Natural killer cell (primary cell): Measurements from ENCODE around the gene GSS. TPM values are rescaled to one million over a fixed set of nuclear protein-coding genes. Genes with fewer than 3 reads are reported as not detected.

ENCODE experiments used
- ATAC-seq, 3 donors: fragments of 150-1000 bp in 2 of 3; fragments of 200-7000 bp in 1 of 3; cut with Tn5 transposase; 1 replicate in 1 of 3; 2 replicates in 2 of 3; pipeline ENCODE4 v1.10.0; 2021; ENCODE audit warnings: mild to moderate bottlenecking in 2 of 3, moderate library complexity in 2 of 3
- DNase-seq, 2 donors: peaks; one replicate each; pipeline versions ENCODE4 v3.0.0 to v3.0.0-alpha.2; 2013 to 2021; ENCODE audit warnings: mixed read lengths in 1 of 2
- H3K27ac ChIP-seq: one replicate; pipeline ENCODE4 v1.5.1; 2013; ENCODE audit warnings: mild to moderate bottlenecking, low read length
- H3K27me3 ChIP-seq: one replicate; pipeline ENCODE4 v1.6.1; 2013; ENCODE audit warnings: low read length; ENCODE audit not compliant: control insufficient read depth, insufficient read depth
- H3K36me3 ChIP-seq: one replicate; pipeline ENCODE4 v1.6.1; 2013; ENCODE audit warnings: low read length; ENCODE audit not compliant: control insufficient read depth, insufficient read depth
- H3K4me1 ChIP-seq: one replicate; pipeline ENCODE4 v1.6.1; 2013; ENCODE audit warnings: low read length; ENCODE audit not compliant: control insufficient read depth, insufficient read depth
- H3K4me3 ChIP-seq: one replicate; pipeline ENCODE4 v1.5.1; 2013; ENCODE audit warnings: low read length
- H3K9me3 ChIP-seq: one replicate; pipeline ENCODE4 v1.6.1; 2013; ENCODE audit warnings: low read length; ENCODE audit not compliant: control insufficient read depth, insufficient read depth
- H3K27ac Mint-ChIP-seq, 2 donors: one replicate each; pipeline ENCODE4 v1.8.0; 2022; ENCODE audit warnings: mild to moderate bottlenecking in 2 of 2, mixed read lengths in 2 of 2, moderate library complexity in 1 of 2
- H3K27me3 Mint-ChIP-seq, 2 donors: one replicate each; pipeline ENCODE4 v1.8.0; 2022; ENCODE audit warnings: low read depth in 2 of 2, mixed read lengths in 2 of 2
- H3K36me3 Mint-ChIP-seq: one replicate; pipeline ENCODE4 v1.8.0; 2022; ENCODE audit warnings: mixed read lengths
- H3K4me1 Mint-ChIP-seq, 2 donors: one replicate each; pipeline ENCODE4 v1.8.0; 2022; ENCODE audit warnings: mixed read lengths in 2 of 2
- H3K4me3 Mint-ChIP-seq: one replicate; pipeline ENCODE4 v1.8.0; 2022; ENCODE audit warnings: mild to moderate bottlenecking, moderate library complexity, mixed read lengths
- H3K9me3 Mint-ChIP-seq, 2 donors: one replicate each; pipeline ENCODE4 v1.8.0; 2022; ENCODE audit warnings: mixed read lengths in 2 of 2
- WGBS: methylation state at CpG from one replicate; pipeline ENCODE4 v1.1.7; 2013; ENCODE audit warnings: missing lambda C conversion rate; ENCODE audit not compliant: insufficient coverage; 5-methylcytosine and 5-hydroxymethylcytosine counted together
- intact Hi-C: fragments of 100-400 bp; cut with micrococcal nuclease; formaldehyde crosslinking; loops from one replicate; pipeline ENCODE4 v1.14.2; 2022
- total RNA-seq, 4 donors: library from RNA; stranded (reverse); fragments of 120-200 nt in 1 of 4; gene quantifications; one replicate each; pipeline versions ENCODE4 v1.2.3 to v1.2.4, GENCODE V29; 2013 to 2022
- TF ChIP-seq, protein P1 (sequence below): fragments of 200-600 bp; IDR thresholded peaks from one replicate; pipeline ENCODE4 v1.8.0; 2022; ENCODE audit warnings: antibody characterized with exemption

The GSS gene
- total RNA-seq, 3 donors from 2014 or later (not counting 1 experiment from before 2014, with no cell fraction given), result 27.4 to 35.4 (median 30.3) TPM

DNA sequence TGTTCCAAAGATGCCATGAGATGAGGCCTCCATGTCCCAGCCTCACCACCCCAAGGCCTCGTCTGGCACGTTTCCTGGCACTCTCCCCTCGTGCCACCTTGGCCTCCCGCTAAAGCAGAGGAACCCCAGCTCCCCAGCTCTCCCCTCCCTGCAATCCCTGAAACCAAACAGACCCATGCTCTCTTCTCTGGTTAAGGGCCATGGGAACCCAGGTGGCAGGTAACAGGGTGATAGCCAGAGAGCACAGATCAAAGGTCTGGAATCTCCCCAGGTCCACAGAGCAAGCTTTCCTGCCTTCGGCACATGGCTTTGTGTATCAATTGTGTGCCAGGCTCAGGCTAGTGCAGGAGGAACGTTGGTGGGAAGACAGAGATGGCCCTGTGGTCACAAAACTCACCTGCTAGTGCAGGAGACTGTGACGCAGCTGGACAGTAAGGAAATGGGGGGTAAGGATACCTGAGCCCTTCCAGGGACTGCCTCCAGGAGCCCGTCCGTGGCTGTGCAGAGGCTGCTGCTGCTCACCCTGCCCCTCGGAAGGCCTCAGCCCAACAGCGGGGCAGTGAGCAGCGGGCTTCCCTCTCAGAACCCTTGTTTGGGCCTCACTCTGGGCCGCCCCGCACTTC lies 39.0 kb upstream of the GSS start:
- intact Hi-C loops, result no loop called here
- Histone ChIP-seq H3K36me3 (peaks cover 23% of the 10 kb centered on the region), H3K27ac (no peak overlapping the region), H3K9me3 (no peaks in the 10 kb centered on the region), H3K27me3 (no peaks in the 10 kb centered on the region), H3K4me3 (no peak overlapping the region), H3K4me1 (no peaks in the 10 kb centered on the region)
- Mint-ChIP-seq H3K36me3 (no peaks in the 10 kb centered on the region), H3K4me1 (peaks cover 9 to 12% of the 10 kb centered on the region in 2 donors), H3K27ac (no peak overlapping the region), H3K27me3 (no peaks in the 10 kb centered on the region), H3K4me3 (no peak overlapping the region), H3K9me3 (no peaks in the 10 kb centered on the region)
- 84% methylated on average over 14 of the region's 14 CpGs for WGBS
- no peak for DNase-seq
- TF ChIP-seq, protein P1, sequence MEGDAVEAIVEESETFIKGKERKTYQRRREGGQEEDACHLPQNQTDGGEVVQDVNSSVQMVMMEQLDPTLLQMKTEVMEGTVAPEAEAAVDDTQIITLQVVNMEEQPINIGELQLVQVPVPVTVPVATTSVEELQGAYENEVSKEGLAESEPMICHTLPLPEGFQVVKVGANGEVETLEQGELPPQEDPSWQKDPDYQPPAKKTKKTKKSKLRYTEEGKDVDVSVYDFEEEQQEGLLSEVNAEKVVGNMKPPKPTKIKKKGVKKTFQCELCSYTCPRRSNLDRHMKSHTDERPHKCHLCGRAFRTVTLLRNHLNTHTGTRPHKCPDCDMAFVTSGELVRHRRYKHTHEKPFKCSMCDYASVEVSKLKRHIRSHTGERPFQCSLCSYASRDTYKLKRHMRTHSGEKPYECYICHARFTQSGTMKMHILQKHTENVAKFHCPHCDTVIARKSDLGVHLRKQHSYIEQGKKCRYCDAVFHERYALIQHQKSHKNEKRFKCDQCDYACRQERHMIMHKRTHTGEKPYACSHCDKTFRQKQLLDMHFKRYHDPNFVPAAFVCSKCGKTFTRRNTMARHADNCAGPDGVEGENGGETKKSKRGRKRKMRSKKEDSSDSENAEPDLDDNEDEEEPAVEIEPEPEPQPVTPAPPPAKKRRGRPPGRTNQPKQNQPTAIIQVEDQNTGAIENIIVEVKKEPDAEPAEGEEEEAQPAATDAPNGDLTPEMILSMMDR, result no peak
- no peak for ATAC-seq

DNA sequence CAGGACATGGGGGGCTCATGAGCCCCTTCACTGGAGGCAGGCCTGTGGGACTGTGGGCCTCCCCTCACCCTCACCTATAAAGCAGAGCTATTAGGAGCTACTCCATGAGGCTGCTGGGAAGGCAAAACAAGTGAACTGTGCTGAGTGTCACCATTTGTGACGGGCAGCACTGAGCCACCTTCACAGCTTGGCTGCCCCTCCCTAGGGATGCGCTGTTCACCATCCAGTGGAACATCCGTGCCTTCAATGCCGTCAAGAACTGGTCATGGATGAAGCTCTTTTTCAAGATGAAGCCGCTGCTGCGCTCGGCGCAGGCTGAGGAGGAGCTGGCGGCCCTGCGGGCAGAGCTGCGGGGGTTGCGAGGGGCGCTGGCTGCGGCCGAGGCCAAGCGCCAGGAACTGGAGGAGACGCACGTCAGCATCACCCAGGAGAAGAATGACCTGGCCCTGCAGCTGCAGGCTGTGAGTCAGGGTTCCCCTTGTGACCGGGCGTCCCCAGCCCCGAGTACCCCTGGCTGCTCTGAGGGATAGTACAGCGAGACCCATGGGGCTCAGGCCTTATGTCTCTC lies 38.4 kb upstream of the GSS start:
- DNase-seq (no peak), ATAC-seq (no peak)
- Histone ChIP-seq H3K4me3 (no peak overlapping the region), H3K27me3 (no peaks in the 10 kb centered on the region), H3K4me1 (no peaks in the 10 kb centered on the region), H3K36me3 (peaks cover 23% of the 10 kb centered on the region), H3K27ac (no peak overlapping the region), H3K9me3 (no peaks in the 10 kb centered on the region)
- no peaks in the 10 kb centered on the region for H3K9me3 Mint-ChIP-seq
- 95% methylated on average over 22 of the region's 22 CpGs for WGBS
- H3K36me3 Mint-ChIP-seq, result no peaks in the 10 kb centered on the region
- H3K4me1 Mint-ChIP-seq, result peaks cover 9 to 12% of the 10 kb centered on the region in 2 donors
- intact Hi-C loops, result no loop called here
- TF ChIP-seq, protein P1, result no peak
- no peak overlapping the region for H3K27ac Mint-ChIP-seq
- no peaks in the 10 kb centered on the region for H3K27me3 Mint-ChIP-seq
- H3K4me3 Mint-ChIP-seq, result no peak overlapping the region

DNA sequence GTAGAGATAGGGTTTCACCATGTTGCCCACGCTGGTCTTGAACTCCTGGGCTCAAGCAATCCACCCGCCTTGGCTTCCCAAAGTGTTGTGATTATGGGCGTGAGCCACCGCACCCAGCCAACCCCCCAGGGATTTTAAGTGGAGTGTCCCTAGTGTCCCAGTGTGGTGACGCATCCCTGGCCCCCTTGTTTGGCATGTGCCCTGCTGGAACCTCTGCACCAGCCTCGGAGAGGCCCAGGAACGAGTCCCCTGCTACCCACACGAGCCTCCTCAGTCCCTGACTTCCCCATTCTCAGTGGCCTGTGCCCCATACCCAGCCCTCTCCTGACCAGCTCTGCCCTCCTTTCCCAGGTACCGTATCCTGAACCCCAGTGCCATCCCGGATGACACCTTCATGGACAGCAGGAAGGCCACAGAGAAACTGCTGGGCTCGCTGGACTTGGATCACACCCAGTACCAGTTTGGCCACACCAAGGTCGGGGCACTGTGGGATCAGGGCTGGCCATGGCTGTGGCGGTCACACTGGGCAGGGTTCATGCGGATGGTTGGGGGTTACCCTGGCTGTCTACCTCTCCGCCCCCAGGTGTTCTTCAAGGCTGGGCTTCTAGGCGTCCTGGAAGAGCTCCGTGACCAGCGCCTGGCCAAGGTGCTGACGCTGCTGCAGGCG lies 37.3 kb upstream of the GSS start:
- ATAC-seq, result no peak

More for the DNA sequence above, 37.3 kb upstream of the GSS start:
- H3K36me3 Mint-ChIP-seq, result no peaks in the 10 kb centered on the region
- no peak overlapping the region for H3K27ac Mint-ChIP-seq
- H3K9me3 ChIP-seq, result no peaks in the 10 kb centered on the region
- H3K27me3 ChIP-seq, result no peaks in the 10 kb centered on the region
- H3K4me1 Mint-ChIP-seq, result peaks cover 3 to 9% of the 10 kb centered on the region in 2 donors
- peaks cover 17% of the 10 kb centered on the region for H3K36me3 ChIP-seq
- no peaks in the 10 kb centered on the region for H3K27me3 Mint-ChIP-seq
- no peaks in the 10 kb centered on the region for H3K4me1 ChIP-seq
- 95% methylated on average over 20 of the region's 20 CpGs for WGBS
- intact Hi-C loops, result no loop called here
- no peaks in the 10 kb centered on the region for H3K9me3 Mint-ChIP-seq
- TF ChIP-seq, protein P1, result no peak
- H3K4me3 ChIP-seq, result no peak overlapping the region
- H3K4me3 Mint-ChIP-seq, result no peak overlapping the region
- DNase-seq, result no peak
- no peak overlapping the region for H3K27ac ChIP-seq
